Posterior vena cava (tissue), 2 donors: ENCODE data around the gene SH3BGR. TPM values are rescaled to one million over a fixed set of nuclear protein-coding genes. Genes with fewer than 3 reads are reported as not detected.

Experiments
- DNase-seq: peaks from one replicate; pipeline ENCODE4 v3.0.0-alpha.2; 2020; ENCODE audit warnings: low spot score
- intact Hi-C, 2 donors: fragments of 100-400 bp; cut with DNase I; formaldehyde crosslinking; loops; one replicate each; pipeline versions ENCODE4 v1.14.1 to v1.14.2; 2022 to 2023
- total RNA-seq, 2 donors: library from RNA; stranded (reverse); fragmentation: NEBNext Ultra II Directional; extraction: Animal tissue kit (Norgen Biotek cat#: 25700); gene quantifications; one replicate each; pipeline ENCODE4 v1.2.1, GENCODE V29; 2021
- donor health status: DM: yes; HTN: yes; CAD: no.
- donor health status: DM: yes; HTN: yes; CAD: no.

Gene SH3BGR
- total RNA-seq, 2 donors from 2014 or later, result 26.4 to 44.0 TPM

- no peak for DNase-seq
- intact Hi-C loops, result no loop called here
Measured at GRCh38 chr21:39453571-39454179, 1.9 kb downstream of the SH3BGR start.

DNA sequence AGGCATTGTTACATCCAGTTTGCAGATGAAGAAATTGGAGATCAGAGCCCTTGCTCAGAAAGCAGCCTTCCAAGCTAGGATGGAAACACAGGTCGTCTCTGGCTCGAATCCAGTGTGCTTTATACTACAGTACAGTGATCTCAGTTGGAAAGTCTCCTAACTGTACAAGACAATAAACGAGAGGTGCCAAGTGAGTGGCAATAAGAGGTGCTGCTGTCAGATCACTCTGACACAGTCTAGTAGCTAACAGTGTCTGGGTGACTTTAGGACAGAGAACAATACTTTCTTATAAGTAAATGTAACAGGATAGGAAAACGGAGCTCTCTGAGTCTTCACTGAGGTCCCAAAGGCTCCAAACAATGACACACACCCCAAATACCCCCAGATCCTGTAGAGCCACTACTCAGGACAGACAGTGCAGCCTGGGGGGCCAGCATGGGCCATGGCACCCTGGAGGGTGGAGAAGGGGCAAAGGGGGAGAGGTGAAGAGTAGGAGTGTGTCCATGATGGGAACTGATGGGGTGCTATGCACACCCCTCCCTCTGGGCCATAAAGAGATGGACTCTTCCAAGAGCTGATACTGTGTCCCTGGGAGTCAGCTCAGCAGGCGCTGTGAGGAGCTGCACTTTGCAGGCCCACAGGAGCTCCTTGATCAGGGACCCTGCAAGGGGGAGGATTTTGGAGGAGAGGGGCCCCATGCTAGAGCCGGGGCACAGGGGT, 3.3 kb downstream of the SH3BGR start:
- no peak for DNase-seq
- intact Hi-C loops, result no loop called here

DNA sequence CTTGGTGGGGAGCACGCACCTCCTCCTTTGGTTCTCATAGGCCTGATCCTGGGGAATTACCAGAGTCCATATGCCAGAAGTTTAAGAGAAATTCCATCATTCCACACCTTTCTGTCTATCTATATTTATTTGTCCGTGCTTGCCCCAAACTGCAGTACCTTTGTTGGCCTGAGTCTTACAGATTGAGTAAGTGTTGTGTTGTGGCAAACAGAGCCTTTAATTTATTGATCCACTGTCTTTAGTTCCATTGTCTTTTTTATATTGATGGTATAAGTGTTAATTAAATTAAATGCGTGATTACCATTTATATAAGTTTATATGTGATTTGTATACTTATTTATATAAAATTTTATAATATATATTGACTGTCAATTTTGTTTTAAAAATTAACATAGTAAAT, 4.9 kb downstream of the SH3BGR start:
- DNase-seq, result no peak
- intact Hi-C loops, result no loop called here

DNA sequence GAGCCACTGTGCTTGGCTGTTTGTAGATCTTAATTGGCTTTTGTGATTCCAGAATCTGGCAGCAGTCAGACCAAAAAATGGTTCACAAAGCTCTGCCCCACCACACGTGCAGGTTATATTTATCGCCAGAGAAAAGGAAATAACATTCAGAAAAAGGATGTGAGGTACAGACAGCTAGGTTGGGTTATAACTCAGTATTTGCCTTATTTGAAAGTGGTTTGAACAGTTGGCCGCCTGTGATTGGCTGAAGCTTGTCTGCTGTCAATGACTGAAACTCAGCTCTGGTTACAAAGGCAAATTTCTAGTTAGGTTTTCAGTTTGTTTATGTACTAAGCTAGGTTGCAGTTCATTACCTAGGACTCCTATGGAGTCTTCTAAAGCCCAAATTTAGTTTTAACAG, 9.6 kb downstream of the SH3BGR start:
- intact Hi-C loops, result no loop called here
- DNase-seq, result no peak

DNA sequence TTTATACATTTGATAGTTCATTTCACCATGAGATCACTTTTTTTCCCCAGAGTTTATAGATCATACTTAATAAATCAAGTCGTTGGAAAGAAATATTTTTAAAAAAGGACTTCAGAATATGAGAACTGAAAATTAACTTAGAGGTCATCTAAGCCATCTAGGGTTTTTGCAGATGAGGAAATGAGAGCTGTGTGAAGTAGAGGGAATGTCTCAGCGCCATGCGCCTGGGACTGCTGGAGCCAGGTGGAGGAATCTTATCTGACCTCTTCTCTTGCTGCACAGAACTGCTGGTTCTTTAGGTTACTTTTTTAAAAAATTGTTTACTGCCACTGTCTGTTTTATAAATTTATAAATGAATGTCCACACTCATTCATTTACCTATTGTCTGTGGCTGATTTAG, 11.5 kb downstream of the SH3BGR start:
- intact Hi-C loops, result no loop called here
- no peak for DNase-seq

- intact Hi-C loops, result no loop called here
- no peak for DNase-seq
Measured at GRCh38 chr21:39466584-39466983, 14.8 kb downstream of the SH3BGR start.

GRCh38 chr21:39467746-39468145, 16.0 kb downstream of the SH3BGR start:
- intact Hi-C loops, result no loop called here
- DNase-seq, result no peak

DNA sequence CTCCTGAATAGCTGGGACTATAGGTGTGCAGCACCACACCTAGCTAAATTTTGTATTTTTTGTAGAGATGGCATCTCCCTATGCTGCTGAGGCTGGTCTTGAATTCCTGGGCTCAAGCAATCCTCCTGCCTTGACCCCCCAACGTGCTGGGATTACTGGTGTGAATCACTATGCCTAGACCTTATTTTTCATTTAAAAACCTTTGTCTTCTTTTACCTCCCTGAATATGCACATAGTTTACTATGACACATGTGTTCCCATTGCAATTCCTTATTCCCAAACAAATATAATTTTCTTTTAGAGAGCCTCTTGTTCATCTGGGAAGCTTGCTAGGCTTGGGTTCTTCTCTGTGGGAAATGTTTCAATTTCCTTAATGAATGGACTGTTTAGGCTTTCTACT, 16.8 kb downstream of the SH3BGR start:
- DNase-seq, result no peak
- intact Hi-C loops, result no loop called here

- intact Hi-C loops, result no loop called here
- no peak for DNase-seq
Measured at GRCh38 chr21:39471598-39471997, 19.8 kb downstream of the SH3BGR start.

- intact Hi-C loops, result no loop called here
- DNase-seq, result no peak
Measured at GRCh38 chr21:39472786-39473185, 21.0 kb downstream of the SH3BGR start.

GRCh38 chr21:39474611-39475010, 22.8 kb downstream of the SH3BGR start:
- no peak for DNase-seq
- intact Hi-C loops, result no loop called here

DNA sequence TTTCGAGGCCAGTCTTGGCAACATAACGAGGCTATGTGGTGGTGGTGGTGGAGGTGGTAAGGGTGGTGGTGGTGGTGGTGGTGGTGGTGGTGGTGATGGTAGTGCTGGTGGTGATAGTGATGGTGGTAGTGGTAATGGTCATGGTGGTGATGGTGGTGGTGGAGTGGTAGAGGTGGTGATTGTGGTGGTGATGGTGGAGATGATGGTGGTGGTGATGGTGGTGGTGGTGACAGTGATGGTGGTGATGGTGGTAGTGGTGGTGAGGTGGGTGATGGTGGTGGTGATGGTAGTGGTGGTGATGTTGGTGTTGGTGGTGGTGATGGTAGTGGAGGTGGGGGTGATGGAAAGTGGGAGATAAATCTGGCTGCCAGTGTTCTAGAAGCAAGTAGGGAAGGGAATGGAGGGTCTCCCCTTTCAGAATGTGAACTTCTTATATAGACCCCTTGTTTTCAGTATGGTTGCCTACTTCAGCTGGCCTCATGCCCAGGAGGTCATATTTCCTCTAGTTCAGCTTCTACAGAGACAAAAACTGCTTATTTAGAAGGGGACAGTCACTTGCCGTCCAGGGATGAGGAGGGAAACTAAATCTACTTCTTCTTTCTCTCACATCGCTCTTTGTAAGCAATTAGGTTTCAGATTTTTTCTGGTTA, 27.5 kb downstream of the SH3BGR start:
- no peak for DNase-seq

GRCh38 chr21:39479814-39480182, 28.0 kb downstream of the SH3BGR start:
- intact Hi-C loops, result no loop called here
- DNase-seq, result no peak

More for the DNA sequence above, 27.5 kb downstream of the SH3BGR start:
- intact Hi-C loops, result no loop called here

GRCh38 chr21:39480271-39480670, 28.5 kb downstream of the SH3BGR start:
- intact Hi-C loops, result no loop called here

DNA sequence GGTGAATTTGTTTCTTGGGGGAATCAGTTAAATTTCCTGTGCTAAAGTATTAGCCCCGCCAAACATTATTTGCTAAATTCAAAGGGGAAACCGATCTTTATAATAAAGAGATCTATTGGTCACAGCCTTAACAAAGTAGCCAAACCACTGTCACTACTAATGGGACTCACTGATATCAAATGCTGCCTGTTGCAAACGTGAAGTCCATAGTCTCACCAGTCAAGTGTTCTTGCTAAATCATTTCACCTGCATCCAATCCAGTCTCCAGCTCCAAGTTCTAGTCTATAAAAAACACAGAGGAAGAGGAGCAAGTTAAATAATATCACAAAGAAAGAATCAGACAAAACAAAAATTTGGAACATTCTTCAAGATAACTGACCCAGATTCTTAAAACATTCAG, 30.1 kb downstream of the SH3BGR start:
- intact Hi-C loops, result no loop called here

More at GRCh38 chr21:39480271-39480670, 28.5 kb downstream of the SH3BGR start:
- no peak for DNase-seq

GRCh38 chr21:39483917-39484316, 32.1 kb downstream of the SH3BGR start:
- intact Hi-C loops, result no loop called here
- no peak for DNase-seq

More for the DNA sequence above, 30.1 kb downstream of the SH3BGR start:
- no peak for DNase-seq

DNA sequence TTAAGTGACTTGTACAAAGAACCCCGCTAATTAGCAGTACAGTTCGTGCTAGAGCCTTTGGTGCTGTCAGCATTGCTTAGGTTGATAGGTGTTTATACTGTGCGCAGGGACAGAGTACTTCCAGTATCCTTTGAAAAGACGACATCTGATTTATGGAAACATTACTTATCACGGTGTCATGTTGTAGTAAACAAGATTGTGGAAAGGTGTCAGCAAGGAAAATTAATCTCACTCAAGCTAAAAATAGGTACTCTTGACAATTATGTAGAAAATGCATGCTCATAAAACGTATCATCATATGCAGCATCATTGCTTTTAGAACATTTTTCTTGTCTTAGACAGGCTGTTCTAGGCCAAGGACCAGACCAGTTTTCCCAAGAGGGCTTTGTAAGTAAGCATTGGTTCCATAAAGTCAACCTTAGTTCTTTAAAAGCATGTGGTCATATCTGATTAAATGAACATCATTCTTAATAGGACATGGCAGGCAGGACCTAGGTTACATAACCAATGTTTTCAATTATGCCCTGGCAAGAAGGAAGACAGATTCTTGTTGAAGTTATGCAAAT, 33.0 kb downstream of the SH3BGR start:
- no peak for DNase-seq
- intact Hi-C loops, result no loop called here

DNA sequence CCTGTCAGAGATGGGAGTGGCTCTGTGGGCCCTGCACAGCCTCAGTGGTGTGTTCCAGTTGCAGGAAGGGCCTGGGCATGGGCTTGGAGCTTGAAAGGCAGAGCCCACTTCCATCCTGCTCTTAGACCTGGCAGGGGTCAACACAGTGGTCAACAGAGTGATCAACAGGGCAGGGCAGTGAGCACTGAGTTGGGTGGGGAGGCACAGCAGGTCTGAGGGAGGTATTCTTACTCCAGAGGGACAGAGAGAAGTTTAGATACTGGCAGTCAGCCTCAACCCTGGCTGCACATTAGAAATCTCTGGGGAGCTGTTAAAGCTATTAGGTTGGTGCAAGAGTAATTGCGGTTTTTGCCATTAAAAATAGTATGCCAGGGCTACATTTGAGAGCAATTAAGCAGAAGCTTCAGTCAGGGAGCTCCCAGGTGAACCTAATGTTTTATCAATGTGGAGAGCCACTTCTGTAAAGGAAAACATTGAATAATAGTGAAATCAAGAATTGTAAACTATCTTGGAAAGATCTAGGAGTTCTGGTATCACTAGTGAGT, 37.7 kb downstream of the SH3BGR start:
- intact Hi-C loops, result no loop called here
- DNase-seq, result no peak

GRCh38 chr21:39499156-39499555, 47.4 kb downstream of the SH3BGR start:
- intact Hi-C loops, result no loop called here
- DNase-seq, result no peak

DNA sequence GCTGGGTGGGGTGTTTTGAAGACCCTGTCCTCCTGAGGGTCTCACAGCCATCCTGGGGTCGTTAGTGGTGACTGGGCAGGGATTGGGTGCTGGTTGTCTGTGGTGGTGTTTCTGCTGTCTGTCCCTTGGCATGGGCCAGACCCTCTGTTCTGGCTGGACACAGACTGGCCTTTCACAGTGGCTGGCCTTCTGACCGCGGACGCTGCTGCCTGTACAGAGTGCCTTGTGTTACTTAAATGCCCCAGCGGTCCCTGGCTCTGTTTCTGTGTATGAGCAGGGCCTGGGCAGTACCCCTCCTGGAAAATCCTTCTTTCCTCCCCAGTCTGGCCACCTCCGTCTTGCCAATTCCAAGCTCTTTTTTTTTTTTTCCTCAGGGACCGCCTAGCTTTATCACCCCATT, 50.9 kb downstream of the SH3BGR start:
- intact Hi-C loops, result no loop called here

More for the DNA sequence above, 50.9 kb downstream of the SH3BGR start:
- DNase-seq, result no peak
